Stimulated activated naive CD8-positive, alpha-beta T cell treated with anti-CD3 and anti-CD28 coated beads, Interleukin-15, amount 100 ng/mL, for 72 hours (primary cell): ENCODE measurements around the gene EEF2K.

Experiments used
- ATAC-seq: fragments of 150-1000 bp; cut with Tn5 transposase; 2 replicates; pipeline ENCODE4 v1.10.0; 2021; ENCODE audit warnings: mild to moderate bottlenecking, moderate library complexity
- DNase-seq, 2 donors: peaks; one replicate each; pipeline ENCODE4 v3.0.0; 2021 to 2022
- H3K27ac Mint-ChIP-seq, 2 donors: one replicate each; pipeline ENCODE4 v1.8.0; 2022; ENCODE audit warnings: mild to moderate bottlenecking in 2 of 2, mixed read lengths in 2 of 2, moderate library complexity in 2 of 2
- H3K27me3 Mint-ChIP-seq: one replicate; pipeline ENCODE4 v1.8.0; 2022; ENCODE audit warnings: mixed read lengths
- H3K4me1 Mint-ChIP-seq: one replicate; pipeline ENCODE4 v1.8.0; 2022; ENCODE audit warnings: mild to moderate bottlenecking, mixed read lengths
- H3K4me3 Mint-ChIP-seq, 2 donors: one replicate each; pipeline ENCODE4 v1.8.0; 2022; ENCODE audit warnings: mild to moderate bottlenecking in 2 of 2, mixed read lengths in 2 of 2, moderate library complexity in 1 of 2
- H3K9me3 Mint-ChIP-seq, 2 donors: one replicate each; pipeline ENCODE4 v1.8.0; 2022; ENCODE audit warnings: mixed read lengths in 2 of 2

The EEF2K gene

GRCh38 chr16:22239131-22239805 lies 33.2 kb downstream of the EEF2K start:
- Mint-ChIP-seq H3K4me3 (no peak overlapping the region), H3K27me3 (no peaks in the 10 kb centered on the region), H3K9me3 (no peaks in the 10 kb centered on the region), H3K4me1 (peaks cover 33% of the 10 kb centered on the region), H3K27ac (peak overlapping the region; percentile 15 to 78)
- peak; percentile 53 for ATAC-seq
- DNase-seq = no peak

DNA sequence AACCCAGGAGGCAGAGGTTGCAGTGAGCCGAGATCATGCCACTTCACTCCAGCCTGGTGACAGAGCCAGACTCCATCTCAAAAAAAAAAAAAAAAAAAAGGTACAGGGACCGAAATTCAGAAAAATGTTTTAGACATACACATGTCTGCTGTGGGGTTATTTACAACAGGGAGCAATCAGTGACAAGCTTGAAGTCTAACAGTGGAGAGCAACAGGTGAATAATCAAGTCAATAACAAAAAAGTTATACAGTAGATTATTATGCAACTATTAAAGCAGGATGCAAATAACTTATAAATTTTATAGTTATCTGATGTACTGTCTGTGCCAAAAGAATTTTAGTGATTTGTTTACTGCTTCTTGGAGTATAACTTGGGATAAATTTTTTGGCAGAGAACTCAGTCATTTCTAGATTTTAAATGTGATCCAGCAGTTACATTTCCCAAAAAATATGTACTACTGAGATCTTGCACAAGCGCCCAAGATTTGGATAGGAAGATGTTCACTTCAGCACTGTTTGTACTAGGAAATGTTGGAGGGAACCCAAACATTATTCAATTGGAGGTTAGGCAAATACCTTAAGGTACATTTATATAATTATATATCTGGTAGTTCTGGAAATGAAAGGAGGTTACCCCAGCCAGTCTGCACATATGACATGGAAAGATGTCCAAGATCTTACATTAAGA lies 34.1 kb downstream of the EEF2K start:
- H3K4me3 Mint-ChIP-seq = peak overlapping the region; percentile 48 to 61

DNA sequence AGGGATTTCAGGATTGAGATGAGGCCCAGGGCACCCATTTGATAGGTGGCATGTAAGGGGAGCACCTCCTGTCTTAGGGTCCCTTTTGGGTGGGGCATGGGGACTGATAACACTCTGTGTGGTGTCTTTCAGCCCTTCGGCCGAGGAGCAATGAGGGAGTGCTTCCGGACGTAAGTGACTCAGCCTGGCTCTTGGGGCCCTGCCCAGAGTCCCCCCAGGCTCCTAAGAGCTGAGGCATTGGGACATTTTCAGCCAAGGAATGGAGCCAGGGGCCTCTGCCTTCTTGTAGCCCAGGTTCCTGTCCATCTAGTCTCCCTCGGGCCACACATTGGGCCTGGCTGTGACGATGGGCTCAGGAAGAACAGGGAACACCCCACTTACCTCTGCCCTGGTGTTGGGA lies 44.4 kb downstream of the EEF2K start:
- Mint-ChIP-seq H3K27me3 (no peaks in the 10 kb centered on the region), H3K27ac (no peak overlapping the region), H3K4me1 (peaks cover 6% of the 10 kb centered on the region), H3K9me3 (peaks cover 9 to 13% of the 10 kb centered on the region in 2 donors), H3K4me3 (no peak overlapping the region)
- no peak for ATAC-seq
- DNase-seq = no peak

More for the DNA sequence above, 34.1 kb downstream of the EEF2K start:
- DNase-seq = no peak
- ATAC-seq = no peak
- no peaks in the 10 kb centered on the region for H3K9me3 Mint-ChIP-seq
- H3K27ac Mint-ChIP-seq = peak overlapping the region in 1 of 2 donors; percentile 46
- H3K4me1 Mint-ChIP-seq = peaks cover 33% of the 10 kb centered on the region
- no peaks in the 10 kb centered on the region for H3K27me3 Mint-ChIP-seq

DNA sequence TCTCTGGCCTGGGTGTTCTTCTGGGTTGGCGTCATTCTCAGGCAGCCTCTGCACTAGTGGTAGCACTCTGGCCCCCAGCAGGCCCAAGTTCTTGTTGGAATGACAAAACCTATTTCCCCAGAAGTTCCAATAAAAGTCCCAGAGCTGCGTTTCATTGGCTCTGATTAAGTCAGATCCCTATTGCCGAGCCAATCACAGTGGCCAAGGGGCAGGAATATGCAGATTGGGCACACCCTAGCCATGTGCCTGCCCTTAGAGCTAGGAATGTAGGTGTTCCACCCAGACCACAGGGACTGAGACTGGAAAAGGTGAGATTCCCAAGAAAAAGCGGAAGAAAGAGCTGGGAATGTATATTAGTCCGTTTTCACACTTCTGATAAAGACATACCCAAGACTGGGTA lies 46.2 kb downstream of the EEF2K start:
- no peak overlapping the region for H3K4me3 Mint-ChIP-seq
- peaks cover 6% of the 10 kb centered on the region for H3K4me1 Mint-ChIP-seq
- H3K27ac Mint-ChIP-seq = peak overlapping the region in 1 of 2 donors; percentile 63
- no peaks in the 10 kb centered on the region for H3K27me3 Mint-ChIP-seq
- peaks cover 9 to 13% of the 10 kb centered on the region in 2 donors for H3K9me3 Mint-ChIP-seq
- DNase-seq = no peak
- ATAC-seq = no peak

DNA sequence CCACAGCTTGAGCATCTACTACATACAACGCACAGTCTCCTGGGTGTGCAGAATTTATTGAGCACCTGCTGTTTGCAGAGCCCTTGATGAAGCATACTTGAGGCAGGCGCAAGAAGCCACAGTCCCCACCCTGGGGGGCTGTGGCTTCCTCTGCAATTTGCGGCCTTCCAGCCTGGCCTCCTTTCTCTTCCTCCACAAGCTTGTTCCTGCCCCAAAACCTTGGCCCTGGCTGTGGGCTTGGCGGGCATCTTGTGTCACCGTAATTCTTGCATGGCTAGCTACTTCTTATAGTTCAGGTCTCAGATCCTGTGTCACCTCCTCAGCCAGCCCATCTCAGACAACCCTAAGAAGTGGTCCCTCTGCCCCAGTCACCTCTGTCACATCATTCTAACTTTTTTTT lies 47.2 kb downstream of the EEF2K start:
- ATAC-seq (no peak), DNase-seq (no peak)
- H3K4me3 Mint-ChIP-seq = no peak overlapping the region
- H3K4me1 Mint-ChIP-seq = peaks cover 6% of the 10 kb centered on the region
- H3K27ac Mint-ChIP-seq = peak overlapping the region in 1 of 2 donors; percentile 13
- H3K27me3 Mint-ChIP-seq = no peaks in the 10 kb centered on the region
- H3K9me3 Mint-ChIP-seq = peaks cover 9 to 13% of the 10 kb centered on the region in 2 donors

GRCh38 chr16:22255335-22255734 lies 49.3 kb downstream of the EEF2K start:
- peaks cover 9 to 13% of the 10 kb centered on the region in 2 donors for H3K9me3 Mint-ChIP-seq
- no peak overlapping the region for H3K27ac Mint-ChIP-seq

GRCh38 chr16:22257440-22257839 lies 51.4 kb downstream of the EEF2K start:
- Mint-ChIP-seq H3K27me3 (no peaks in the 10 kb centered on the region), H3K9me3 (peaks cover 9 to 10% of the 10 kb centered on the region in 2 donors), H3K4me1 (peaks cover 11% of the 10 kb centered on the region), H3K27ac (no peak overlapping the region), H3K4me3 (no peak overlapping the region)
- ATAC-seq (no peak), DNase-seq (no peak)

More at GRCh38 chr16:22255335-22255734, 49.3 kb downstream of the EEF2K start:
- ATAC-seq = no peak
- Mint-ChIP-seq H3K4me3 (no peak overlapping the region), H3K4me1 (peaks cover 6% of the 10 kb centered on the region), H3K27me3 (no peaks in the 10 kb centered on the region)
- DNase-seq = no peak

- peaks cover 29% of the 10 kb centered on the region for H3K4me1 Mint-ChIP-seq
- ATAC-seq (no peak), DNase-seq (no peak)
- H3K9me3 Mint-ChIP-seq = no peaks in the 10 kb centered on the region
- no peaks in the 10 kb centered on the region for H3K27me3 Mint-ChIP-seq
- no peak overlapping the region for H3K4me3 Mint-ChIP-seq
- peak overlapping the region in 1 of 2 donors; percentile 40 for H3K27ac Mint-ChIP-seq
Measured at GRCh38 chr16:22260490-22260889, 54.4 kb downstream of the EEF2K start.

DNA sequence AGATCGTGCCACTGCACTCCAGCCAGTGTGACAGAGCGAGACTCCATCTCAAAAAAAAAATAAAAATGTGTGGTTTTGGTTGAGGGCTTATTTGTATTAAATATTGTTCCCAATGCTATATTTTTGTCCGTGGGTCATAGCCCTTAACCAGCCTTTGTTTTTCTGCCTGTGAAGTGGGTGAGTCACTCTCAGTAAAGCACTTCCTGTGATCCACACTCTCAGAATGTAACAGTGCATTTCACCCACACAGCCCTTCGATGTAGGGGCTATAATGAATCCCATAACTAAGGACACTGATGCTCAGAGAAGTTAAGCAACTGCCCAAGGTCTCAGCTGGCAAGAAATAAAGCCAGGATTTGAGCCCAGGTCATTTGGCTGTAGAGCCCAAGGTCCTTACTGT lies 56.4 kb downstream of the EEF2K start:
- Mint-ChIP-seq H3K27ac (peak overlapping the region; percentile 19 to 59), H3K4me1 (peaks cover 29% of the 10 kb centered on the region), H3K27me3 (no peaks in the 10 kb centered on the region), H3K9me3 (no peaks in the 10 kb centered on the region), H3K4me3 (no peak overlapping the region)
- DNase-seq (no peak), ATAC-seq (peak; percentile 86)

- H3K4me3 Mint-ChIP-seq = no peak overlapping the region
- H3K27ac Mint-ChIP-seq = no peak overlapping the region
- H3K4me1 Mint-ChIP-seq = peaks cover 29% of the 10 kb centered on the region
- DNase-seq = no peak
- no peak for ATAC-seq
- H3K9me3 Mint-ChIP-seq = no peaks in the 10 kb centered on the region
- no peaks in the 10 kb centered on the region for H3K27me3 Mint-ChIP-seq
Measured at GRCh38 chr16:22264786-22265185, 58.7 kb downstream of the EEF2K start.

DNA sequence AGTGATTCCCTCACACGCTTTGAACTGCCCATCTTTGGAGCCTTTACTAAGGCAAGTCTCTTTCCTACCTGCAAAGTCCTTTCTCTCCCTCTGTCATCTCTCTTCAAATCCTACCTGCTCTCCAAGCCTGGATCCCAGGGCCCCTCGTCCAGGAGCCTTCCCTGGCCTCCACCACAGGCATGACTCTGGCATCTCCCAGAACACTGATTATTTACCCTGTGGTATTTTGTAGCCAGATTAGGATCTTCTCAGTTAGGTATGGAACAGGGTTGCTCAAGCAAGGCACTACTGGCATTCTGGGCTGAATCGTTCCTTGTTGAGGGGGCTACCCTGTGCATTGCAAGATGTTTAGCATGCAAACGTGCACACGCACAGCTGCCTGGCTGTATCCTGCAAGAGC lies 59.3 kb downstream of the EEF2K start:
- ATAC-seq (no peak), DNase-seq (no peak)
- Mint-ChIP-seq H3K27ac (peak overlapping the region; percentile 34 to 55), H3K4me1 (peaks cover 32% of the 10 kb centered on the region), H3K27me3 (no peaks in the 10 kb centered on the region), H3K9me3 (peaks cover 0 to under 1% of the 10 kb centered on the region in 2 donors), H3K4me3 (no peak overlapping the region)

DNA sequence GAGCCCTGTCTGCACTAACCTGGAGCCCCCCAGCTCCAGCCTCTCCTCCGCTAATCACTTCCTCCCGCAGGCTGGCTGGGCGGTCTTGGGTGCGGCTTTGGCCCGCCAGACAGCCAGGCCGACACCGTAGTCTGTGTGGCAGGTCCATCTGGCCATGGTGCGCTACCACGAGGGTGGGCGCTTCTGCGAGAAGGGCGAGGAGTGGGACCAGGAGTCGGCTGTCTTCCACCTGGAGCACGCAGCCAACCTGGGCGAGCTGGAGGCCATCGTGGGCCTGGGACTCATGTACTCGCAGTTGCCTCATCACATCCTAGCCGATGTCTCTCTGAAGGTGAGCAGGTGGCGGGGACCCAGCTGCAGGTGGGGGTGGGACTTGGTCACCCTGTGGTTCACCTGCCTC lies 60.5 kb downstream of the EEF2K start:
- Mint-ChIP-seq H3K9me3 (peaks cover 0 to 4% of the 10 kb centered on the region in 2 donors), H3K4me3 (no peak overlapping the region), H3K27me3 (no peaks in the 10 kb centered on the region), H3K4me1 (peaks cover 41% of the 10 kb centered on the region), H3K27ac (no peak overlapping the region)
- DNase-seq = no peak
- ATAC-seq = no peak

GRCh38 chr16:22267764-22268163 lies 61.7 kb downstream of the EEF2K start:
- Mint-ChIP-seq H3K27ac (no peak overlapping the region), H3K4me1 (peaks cover 33% of the 10 kb centered on the region), H3K4me3 (no peak overlapping the region), H3K27me3 (no peaks in the 10 kb centered on the region), H3K9me3 (peaks cover 0 to 4% of the 10 kb centered on the region in 2 donors)
- no peak for ATAC-seq
- no peak for DNase-seq

DNA sequence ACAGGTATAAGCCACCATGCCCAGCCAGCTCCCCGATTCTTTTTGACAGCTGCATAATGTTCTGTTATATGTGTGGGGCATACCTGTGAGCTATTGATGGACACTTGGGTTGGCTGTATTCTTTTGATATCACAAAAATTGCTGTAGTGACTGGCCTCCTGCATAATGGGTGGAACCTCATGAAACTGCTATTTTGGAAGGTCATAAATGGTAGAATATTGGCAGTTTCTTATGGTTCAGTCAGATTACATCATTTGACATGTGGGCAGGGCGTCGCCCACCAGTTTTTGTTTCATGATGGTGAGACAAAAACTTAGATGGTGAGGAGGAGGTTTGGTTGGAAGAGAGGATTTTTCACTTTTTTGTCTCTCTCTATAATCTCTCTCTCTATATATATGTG lies 64.4 kb downstream of the EEF2K start:
- DNase-seq = peak in 1 of 2 donors; percentile 31
- H3K4me1 Mint-ChIP-seq = peaks cover 16% of the 10 kb centered on the region
- H3K4me3 Mint-ChIP-seq = peak overlapping the region in 1 of 2 donors; percentile 49
- H3K27me3 Mint-ChIP-seq = no peaks in the 10 kb centered on the region
- H3K9me3 Mint-ChIP-seq = peaks cover 0 to 4% of the 10 kb centered on the region in 2 donors
- peak overlapping the region; percentile 86 to 88 for H3K27ac Mint-ChIP-seq
- peak; percentile 62 for ATAC-seq

GRCh38 chr16:22272870-22273650 lies 67.0 kb downstream of the EEF2K start:
- no peaks in the 10 kb centered on the region for H3K27me3 Mint-ChIP-seq
- H3K4me1 Mint-ChIP-seq = peaks cover 16% of the 10 kb centered on the region
- no peak overlapping the region for H3K4me3 Mint-ChIP-seq
- H3K27ac Mint-ChIP-seq = peak overlapping the region; percentile 65 to 86
- H3K9me3 Mint-ChIP-seq = peaks cover 0 to 4% of the 10 kb centered on the region in 2 donors
- no peak for DNase-seq
- no peak for ATAC-seq

GRCh38 chr16:22274916-22275315 lies 68.8 kb downstream of the EEF2K start:
- peaks cover 16% of the 10 kb centered on the region for H3K4me1 Mint-ChIP-seq
- no peak overlapping the region for H3K27ac Mint-ChIP-seq
- H3K27me3 Mint-ChIP-seq = no peaks in the 10 kb centered on the region
- no peak for ATAC-seq
- peaks cover 0 to 4% of the 10 kb centered on the region in 2 donors for H3K9me3 Mint-ChIP-seq
- H3K4me3 Mint-ChIP-seq = no peak overlapping the region
- no peak for DNase-seq
